Measurements from ENCODE around the gene RPL34.
"Not testable (repeated sequence)": the region's sequence is repeated elsewhere in the genome, so short reads cannot be mapped to it uniquely, and the experiment has no call there.

Gene RPL34

DNA sequence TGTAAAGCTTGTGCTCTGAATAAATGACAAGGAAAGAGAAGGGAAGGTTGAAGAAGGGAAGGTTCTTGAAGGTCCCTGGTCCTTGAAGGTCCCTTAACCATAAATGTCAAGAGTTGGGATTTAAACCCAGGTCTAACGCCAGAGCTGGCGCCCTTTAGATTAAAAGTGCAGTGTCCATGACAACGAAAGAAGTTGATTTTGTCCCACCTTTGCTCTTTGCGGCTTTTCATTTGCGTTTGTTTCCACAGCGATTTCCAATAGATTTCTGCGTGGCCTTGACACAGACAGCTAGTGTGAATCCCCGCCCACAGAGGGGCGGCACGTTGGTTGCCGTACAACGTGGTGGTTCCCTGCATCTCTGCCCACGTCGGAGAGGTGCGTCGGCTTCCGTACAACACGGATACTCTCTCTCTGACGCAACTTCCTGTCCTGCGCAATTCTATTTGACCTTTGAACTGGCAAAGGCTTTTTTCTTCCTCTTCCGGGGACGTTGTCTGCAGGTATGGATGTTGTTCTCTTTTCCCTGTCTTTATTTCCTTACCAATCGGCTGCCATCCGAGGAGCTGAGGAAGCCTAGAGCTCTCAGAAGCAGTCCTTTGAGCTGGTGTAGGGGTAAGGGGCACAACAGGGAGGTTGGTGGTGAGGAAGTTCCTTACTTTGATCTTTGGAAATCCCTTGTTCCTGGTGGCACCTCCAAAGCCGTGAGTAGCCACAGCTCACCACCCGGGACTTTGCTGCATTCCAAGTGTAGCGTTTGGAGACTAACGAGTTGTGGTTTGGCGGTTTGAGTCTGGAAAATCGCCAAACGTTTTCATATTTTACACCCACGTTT, at the start of gene RPL34:
TSS of gene RPL34 (plus strand) at position 476 of the 832 bp plus-strand sequence. CDS start 1,384 bp downstream, outside the sequence.
- peak; percentile 99 for DNase-seq (ENCODE audit: low spot score)

GRCh38 chr4:108570993-108571569, 49.3 kb upstream of the RPL34 start:
- DNase-seq (ENCODE audit: low spot score): no peak

- DNase-seq (ENCODE audit: low spot score): no peak
Observed at GRCh38 chr4:108574402-108574801, 46.0 kb upstream of the RPL34 start.

GRCh38 chr4:108581083-108581482, 39.3 kb upstream of the RPL34 start:
- DNase-seq (ENCODE audit: low spot score): no peak

DNA sequence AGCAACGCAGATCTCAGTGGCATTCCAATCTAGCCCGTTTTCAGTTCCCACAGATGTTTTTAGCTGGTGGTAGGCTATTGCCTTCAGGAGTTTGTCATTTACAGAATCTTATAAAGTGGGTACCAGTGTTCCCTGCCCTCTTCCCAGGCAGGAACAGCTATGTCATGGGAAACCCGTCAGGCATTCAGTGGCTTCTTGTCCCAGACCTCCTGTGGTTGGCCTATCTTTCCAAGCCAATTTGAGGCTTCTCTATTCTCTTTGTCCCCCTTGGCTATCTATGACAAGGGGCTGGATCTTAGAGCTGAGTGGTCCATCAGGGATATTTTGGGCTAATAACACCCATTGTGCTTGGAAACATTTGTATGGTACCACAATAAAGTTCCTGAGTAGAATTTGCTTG, 33.6 kb upstream of the RPL34 start:
- no peak for DNase-seq (ENCODE audit: low spot score)

GRCh38 chr4:108588878-108589277, 31.5 kb upstream of the RPL34 start:
- no peak for DNase-seq (ENCODE audit: low spot score)

DNA sequence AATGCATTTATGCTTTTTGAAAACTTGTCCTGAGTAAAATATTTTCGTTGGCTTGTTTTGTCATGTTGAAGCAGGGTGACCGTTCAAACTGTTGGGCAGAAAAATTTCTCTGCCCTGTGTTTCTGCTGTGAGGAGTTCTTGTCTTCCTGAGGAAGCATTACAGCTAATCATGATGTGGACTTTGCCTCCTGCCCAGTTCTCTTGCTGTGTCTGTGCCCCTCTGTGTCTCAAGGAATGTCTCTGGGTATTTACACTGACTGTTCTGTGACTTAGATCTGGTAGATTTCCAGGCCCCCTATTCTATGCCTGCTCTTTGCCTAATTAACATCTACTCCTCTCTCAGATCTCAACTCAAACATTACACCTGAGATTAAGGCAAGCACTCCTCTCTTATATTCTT, 30.4 kb upstream of the RPL34 start:
- DNase-seq (ENCODE audit: low spot score): no peak

- no peak for DNase-seq (ENCODE audit: low spot score)
Observed at GRCh38 chr4:108590776-108591175, 29.6 kb upstream of the RPL34 start.

DNA sequence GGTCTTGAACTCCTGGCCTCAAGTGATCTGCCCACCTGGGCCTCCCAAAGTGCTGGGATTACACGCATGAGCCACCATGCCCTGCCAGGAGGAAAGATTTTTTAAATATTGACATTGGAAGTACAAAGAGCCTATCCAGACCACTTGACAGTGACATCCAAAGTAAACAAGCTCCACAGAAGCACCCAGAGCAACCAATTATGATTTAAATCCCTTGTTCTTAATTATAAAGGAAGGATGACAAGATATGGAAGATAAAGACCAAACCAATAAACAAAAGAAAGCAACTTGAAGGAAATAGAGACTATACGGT, 27.7 kb upstream of the RPL34 start:
- DNase-seq (ENCODE audit: low spot score): no peak

DNA sequence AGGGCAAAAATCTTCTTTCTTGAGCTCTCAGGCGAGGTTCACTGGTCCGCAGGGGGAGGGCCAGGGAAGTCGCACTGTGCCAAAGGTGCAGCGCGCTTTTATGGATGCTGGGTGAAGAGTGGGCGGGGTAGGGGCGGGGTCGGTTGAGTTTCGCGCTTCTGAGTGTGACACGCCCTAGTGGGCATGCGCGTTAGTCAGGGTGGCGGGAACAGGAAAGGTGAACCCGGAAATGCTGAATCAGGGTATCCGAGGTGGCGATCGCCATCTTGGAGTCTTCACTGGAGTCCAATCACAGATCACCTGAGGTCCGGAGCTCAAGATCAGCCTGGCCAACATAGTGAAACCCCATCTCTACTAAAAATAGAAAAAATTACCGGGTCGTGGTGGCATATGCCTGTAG, 26.1 kb upstream of the RPL34 start:
- not testable (repeated sequence) for DNase-seq (ENCODE audit: low spot score)

- DNase-seq (ENCODE audit: low spot score): no peak
Observed at GRCh38 chr4:108596344-108596743, 24.0 kb upstream of the RPL34 start.

GRCh38 chr4:108601106-108601505, 19.3 kb upstream of the RPL34 start:
- DNase-seq (ENCODE audit: low spot score): no peak

- DNase-seq (ENCODE audit: low spot score): no peak
Observed at GRCh38 chr4:108601532-108601931, 18.8 kb upstream of the RPL34 start.

- DNase-seq (ENCODE audit: low spot score): no peak
Observed at GRCh38 chr4:108602163-108602562, 18.2 kb upstream of the RPL34 start.

DNA sequence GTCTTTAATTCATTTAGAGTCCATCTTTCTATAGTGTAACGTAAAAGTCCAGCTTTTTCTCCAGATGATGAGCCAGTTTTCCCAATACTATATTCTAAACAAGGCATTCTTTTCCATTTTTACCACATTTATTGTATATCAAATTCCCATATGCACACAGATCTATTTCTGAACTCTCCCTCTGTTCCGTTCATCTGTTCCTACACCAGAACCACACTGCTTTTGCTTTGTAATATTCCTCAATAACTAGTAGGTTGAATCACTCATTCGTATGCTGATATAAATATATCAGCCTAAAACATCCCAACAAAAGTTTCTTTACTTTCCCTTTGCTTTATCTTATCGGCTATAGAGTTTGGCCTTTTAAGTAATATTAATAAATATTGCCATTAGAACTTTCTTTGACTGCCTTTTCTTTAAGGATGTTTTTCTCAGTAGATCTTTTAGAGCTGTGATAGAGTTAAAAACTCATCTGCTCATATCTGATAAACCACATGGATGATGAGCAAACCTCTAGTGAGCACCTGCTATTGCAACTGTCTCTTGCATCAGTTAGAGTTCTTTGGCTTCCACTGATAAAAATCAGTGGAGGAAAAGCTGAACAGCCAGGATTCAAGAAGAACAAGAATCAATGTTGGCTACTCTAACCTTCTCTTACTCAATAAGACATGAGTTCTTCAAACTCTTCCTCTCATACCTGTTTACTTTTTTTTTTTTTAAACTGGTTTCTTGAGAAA, 13.1 kb upstream of the RPL34 start:
- no peak for DNase-seq (ENCODE audit: low spot score)

DNA sequence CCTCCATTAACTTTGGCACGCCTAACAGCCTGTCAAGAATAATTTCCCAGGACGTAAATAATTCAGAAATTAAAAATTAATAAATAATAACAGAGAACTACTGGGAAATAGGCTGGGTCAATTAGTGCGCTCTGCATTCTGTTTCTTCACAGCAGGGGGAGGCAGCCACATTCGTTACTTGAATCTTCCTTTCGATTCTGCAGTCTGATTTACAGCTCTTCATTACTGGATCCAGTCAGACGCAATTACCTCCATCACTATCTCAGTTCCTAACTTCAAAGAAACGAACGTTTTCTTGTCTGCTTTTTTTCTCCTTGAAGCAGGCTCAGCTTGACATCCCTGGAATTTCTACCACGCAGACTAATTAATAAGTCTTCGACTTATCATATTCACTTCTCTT, 9.0 kb upstream of the RPL34 start:
- DNase-seq (ENCODE audit: low spot score): peak; percentile 63

DNA sequence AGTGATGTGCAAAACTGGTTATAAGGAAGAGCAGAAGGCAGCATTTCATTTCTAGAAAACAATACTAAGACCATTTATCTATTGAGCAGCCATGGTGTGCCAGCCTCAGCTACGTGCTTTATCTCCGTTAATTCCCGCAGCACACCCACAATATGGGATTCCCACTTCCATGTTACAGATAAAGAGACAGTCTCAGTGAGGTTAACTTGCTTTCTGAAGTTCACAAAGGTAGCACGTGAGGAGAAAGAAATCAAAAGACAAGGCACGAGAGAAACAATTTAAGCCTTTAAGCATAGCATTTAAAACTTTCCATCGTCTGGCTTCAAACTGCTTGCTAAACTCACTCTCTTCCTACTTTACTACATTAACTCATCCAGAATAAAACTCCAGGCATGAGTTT, 8.0 kb upstream of the RPL34 start:
- DNase-seq (ENCODE audit: low spot score): no peak

- DNase-seq (ENCODE audit: low spot score): no peak
Observed at GRCh38 chr4:108619372-108620100, 840 bp upstream of the RPL34 start.

DNA sequence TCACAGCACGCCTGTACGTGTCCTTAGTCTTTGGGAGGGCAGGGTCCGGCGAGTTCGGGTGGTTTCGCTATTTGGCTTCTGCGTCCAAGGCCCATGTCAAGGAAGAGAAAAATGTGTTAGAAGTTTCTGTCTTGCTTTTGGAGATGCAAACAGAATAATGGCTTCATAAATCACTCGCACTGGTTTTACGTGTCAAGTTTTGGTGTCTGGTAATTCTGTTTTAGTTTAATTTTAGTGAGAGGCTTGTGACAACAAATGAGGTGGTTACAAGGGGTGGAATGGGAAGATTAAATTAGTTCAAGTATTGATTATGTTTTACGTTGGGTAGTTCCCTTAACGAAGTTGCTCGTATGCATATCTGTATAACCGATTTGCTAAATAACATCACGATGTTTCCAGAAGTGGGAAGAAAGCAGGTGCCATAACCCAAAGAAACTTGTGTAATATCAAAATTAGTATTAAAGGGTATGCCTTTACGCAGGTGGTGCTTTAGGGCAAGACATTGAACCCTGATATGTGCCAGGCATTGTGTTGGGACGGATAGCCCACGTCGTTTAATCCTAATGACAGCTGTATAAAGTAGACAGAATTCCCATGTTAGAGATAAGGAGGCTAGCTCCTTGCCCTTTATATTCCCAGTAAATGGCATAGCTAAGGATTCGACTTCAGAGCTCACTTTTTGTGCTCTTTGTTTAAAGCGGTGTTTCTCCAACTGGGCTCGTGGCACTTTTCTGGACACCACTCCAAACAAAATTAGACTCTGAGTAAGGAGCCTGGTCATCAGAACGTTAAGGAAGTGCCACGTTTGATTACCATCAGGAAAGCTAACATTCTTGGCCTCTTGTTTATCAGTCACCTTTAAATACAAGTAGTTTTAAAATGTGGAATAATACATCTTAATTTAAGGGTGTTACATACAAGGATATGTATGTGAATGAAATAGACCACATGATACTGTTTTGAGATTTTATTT, 843 bp downstream of the RPL34 start:
- no peak for DNase-seq (ENCODE audit: low spot score)

- no peak for DNase-seq (ENCODE audit: low spot score)
Observed at GRCh38 chr4:108622022-108622421, 1.6 kb downstream of the RPL34 start.

GRCh38 chr4:108622828-108623227, 2.5 kb downstream of the RPL34 start:
- DNase-seq (ENCODE audit: low spot score): no peak

Measured in Ammon's horn (tissue), 1 donor.